ENCODE measurements around the gene HNRNPC. TPM values are rescaled to one million over a fixed set of nuclear protein-coding genes. Genes with fewer than 3 reads are reported as not detected.
"Not testable (repeated sequence)": the region's sequence is repeated elsewhere in the genome, so short reads cannot be mapped to it uniquely, and the experiment has no call there.

The HNRNPC gene
- polyA plus RNA-seq, 5 donors, result 694 to 979 (median 852) TPM

DNA sequence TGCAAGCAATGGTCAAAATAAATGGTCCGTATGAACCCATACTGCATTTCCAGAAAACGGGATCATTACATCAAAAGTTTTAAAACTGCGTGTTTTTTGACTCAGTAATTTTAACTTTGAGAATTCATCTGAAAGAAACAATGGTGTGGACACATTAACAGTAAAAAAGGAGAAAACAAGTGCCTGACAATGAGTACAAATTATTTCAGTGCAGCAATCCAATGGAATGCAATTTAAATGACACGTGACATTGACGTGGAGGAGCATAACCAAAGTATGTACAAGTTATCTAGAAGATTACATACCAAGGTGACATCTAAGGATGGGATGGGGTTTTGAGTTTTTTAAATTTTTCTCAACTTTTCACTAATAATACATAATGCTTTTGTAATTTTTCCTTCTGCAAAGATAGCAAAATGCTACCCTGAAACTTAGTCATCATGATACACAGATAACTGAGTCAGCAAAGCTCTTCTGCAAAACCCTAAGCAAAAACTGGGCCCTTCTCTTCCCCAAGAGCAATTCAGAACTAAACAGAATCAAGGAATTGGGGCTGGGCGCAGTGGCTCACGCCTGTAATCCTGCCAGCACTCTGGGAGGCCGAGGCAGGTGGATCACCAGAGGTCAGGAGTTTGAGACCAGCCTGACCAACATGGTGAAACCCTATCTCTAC is 20.4 kb downstream of the HNRNPC start:
- no peak for DNase-seq

DNA sequence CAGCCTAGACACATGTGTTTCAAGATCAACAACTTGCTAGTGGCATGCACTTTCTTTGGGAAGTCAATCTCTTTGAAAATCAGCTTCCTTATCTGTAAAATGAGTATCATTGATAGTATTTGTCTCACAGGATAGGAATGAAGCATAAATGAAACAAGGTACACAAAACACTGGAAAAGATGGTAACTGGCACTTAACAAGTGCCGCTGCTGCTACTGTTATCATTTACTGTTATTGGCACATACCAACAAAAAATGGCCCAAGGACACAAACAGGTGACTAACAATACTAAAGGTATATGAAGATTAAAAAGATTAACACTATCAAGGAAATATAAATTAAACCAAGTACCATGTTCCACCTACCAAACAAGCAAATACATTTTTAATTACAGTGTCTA is 20.9 kb downstream of the HNRNPC start:
- DNase-seq, result no peak

DNA sequence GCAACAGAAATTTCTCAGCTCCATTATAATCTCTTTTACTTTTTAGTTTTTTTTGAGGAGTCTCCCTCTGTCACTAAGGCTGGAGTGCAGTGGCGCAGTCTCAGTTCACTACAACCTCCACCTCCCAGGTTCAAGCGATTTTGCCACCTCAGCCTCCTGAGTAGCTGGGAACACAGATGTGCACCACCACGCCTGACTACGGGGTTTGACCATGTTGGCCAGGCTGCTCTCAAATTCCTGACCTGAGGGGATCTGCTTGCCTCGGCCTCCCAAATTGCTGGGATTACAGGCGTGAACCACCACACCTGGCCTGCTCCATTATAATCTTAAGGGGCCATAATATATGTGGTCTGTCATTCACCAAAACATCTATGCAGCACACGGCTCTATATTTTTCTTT is 23.4 kb downstream of the HNRNPC start:
- no peak for DNase-seq

DNA sequence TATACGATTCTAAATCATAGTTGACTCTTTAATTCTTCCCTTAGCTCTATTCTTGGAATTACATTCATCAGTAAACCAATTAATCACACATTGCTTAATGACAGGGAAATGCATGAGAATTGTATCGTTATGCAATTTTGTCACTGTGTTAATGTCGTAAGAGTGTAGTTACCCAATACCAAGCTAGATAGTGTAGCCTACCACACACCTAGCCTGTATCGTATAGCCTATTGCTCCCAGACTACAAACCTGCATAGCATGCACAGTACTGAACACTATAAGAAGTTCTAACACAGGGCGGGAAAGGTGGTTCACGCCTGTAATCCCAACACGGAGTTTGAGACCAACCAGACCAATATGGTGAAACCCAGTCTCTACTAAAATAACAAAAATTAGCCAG is 24.7 kb downstream of the HNRNPC start:
- no peak for DNase-seq

DNA sequence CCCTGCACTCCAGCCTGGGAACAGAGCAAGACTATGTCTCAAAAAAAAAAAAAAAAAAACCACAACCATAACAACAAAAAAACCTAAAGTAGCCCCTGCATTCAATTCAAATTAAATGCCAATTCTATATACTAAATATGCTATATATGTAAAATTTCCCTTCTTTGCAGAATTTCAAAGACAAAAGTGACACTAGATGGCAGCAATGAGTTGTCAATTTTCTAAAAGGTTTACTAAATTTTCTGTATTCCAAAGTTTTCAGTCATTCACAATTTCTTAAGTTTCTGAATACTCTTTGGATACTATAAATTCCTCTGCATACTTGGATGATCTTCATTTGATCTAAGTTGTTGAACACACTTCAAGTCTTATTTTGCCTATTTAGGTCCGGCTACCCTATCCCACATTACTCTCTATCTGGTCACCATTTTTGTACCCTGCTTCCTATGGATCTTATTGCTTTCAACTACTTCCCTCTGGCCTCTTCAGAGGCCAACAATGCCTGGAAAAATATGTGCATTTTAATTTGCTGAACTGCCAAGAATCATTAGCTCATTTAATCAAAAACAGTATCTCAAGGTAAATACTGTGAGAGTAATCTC is 27.9 kb downstream of the HNRNPC start:
- DNase-seq, result no peak

DNA sequence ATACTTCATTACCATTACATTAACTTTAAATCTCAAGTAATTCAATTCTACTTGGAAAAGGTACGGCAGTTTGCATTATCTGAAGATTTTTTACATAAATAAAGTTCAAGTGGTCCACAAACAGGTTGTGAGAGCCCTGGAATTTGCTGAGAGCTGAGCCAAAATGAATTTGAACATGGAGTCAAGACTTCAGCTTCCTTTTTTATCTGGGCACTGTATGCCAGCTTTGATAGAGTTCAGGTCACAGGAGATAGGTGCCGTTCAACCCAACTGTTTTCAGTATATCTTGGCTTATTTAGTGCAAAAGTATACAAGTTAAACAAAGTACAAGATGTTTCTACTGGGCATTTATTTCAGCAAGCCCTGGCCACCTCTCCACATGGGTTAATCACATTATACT is 28.8 kb downstream of the HNRNPC start:
- no peak for DNase-seq

DNA sequence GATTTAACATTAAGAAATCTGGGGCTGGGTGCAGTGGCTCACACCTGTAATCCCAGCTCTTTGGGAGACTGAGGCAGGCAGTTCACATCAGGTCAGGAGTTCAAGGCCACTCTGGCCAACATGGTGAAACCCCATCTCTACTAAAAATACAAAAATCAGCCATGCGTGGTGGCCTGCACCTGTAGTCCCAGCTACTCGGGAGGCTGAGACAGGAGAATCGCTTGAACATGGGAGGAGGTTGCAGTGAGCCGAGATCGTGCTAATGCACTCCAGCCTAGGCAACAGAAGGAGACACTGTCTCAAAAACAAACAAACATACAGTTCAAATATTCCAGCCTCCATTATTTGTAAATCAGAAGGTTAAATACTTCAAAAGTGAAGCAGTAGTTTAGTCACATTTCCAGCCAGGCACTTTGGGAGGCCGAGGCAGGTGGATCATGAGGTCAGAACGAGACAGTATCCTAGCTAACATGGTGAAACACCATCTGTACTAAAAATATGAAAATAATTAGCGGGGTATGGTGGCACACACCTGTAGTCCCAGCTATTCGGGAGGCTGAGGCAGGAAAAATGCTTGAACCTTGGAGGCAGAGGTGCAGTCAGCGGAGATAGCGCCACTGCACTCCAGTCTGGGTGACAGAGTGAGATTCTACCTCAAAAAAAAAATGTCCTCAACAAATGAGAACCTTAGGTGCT is 30.3 kb downstream of the HNRNPC start:
- no peak for DNase-seq

DNA sequence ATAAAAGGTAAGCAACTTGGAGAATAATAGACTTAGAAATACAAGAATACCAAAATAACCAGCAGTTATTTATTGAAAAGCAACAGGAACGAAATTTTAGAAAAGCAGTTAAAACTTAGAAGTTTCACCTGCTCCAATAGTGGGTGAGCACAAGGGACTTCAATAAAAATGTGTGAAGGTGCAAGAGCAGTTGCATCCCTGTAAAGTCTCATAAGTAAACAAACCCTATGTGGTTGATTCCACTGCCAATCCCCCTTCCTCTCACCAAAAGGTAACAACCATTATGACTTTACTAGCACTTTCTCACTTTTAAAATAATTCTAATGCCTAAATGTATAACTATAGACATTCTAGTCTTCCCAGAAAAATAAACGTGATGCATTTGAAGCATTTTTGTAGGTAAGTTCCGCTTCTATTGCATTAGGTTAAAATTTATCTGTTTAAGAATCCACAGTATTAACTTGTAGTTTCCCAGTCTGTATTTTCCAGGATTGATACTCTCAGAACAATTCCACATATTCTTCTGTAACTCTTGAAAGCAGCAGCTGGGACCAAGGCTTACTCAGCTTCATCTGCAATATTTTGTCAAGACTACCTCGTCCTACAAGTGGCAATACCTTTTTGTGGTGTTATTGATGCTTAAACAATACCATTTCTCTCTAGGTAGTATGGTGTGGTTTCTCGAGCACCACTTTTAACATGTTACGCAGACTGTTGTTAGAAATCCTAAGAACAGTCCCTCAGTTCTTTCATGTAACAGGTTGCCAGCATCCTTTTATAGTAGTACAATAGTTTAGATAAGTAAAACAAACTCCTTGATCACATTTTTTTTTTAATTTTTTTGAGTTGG is 32.1 kb downstream of the HNRNPC start:
- DNase-seq, result no peak

DNA sequence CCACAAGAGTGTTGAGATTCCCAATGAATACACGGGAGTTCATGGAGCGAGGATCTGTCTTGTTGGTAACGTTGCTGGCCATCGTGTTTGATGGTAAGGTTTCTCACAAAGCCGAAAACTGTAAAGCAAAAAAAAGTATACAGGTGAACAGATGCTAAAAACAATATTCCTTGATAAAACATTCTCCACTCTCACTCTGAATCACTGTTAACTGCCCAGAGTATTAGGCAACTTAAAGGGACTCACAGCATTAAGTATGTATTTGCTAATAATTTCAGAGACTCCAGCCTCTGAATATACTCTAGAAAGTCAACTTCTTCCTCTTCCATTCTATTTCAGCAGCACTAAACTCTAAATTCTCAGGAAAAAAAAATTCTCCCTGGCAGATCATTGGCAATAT is 35.1 kb downstream of the HNRNPC start:
- DNase-seq, result no peak

DNA sequence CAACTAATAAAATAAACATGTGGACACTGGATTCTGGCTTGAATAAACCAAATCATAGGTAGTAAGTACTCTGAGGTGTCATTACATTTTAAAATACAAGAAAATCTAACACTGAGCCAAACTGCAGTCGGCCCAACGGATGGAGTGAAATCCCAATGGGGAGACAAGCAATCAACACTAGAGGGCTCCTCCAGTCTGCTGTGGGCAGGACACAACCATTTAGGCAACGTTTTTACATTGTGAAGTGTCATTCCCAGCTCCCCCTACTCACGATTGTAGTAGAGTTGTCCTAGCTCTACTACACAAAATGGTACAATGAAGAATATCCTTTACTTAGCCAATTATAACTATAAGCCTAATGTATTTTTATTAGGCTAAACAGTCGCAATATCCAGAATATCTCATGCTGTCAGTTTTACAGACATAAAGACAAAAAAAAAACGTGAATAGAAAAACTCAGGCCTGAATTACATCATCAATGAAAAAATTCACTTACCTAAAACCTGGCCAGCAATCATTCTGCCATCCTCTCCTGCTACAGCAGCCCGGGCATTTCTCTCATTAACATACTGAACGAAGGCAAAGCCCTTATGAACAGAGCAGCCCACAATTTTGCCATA is 35.7 kb downstream of the HNRNPC start:
- no peak for DNase-seq

DNA sequence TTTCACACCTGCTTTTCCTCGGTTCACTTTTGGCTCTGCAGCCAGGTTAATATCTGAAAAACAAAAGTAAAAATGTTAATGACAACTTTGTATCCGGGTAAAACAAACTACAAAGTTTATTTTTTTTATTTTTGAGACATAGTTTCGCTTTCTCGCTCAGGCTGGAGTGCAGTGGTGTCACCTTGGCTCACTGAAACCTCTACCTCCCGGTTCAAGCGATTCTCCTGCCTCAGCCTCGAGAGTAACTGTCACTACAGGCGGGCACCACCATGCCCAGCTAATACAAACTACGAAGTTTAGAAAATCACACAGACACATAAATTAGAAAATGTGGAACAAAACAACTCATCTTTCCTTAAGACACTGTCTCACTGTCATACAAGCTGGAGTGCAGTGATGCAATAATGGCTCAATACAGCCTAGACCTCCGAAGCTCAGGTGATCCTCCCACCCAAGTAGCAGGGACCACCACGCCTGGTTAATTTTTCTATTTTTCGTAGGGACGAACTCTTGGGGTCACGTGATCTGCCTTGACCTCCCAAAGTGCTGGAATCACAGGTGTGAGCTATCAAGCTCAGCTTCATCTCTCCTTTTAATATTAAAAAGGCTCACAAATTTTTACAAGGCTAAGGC is 38.1 kb downstream of the HNRNPC start:
- no peak for DNase-seq

DNA sequence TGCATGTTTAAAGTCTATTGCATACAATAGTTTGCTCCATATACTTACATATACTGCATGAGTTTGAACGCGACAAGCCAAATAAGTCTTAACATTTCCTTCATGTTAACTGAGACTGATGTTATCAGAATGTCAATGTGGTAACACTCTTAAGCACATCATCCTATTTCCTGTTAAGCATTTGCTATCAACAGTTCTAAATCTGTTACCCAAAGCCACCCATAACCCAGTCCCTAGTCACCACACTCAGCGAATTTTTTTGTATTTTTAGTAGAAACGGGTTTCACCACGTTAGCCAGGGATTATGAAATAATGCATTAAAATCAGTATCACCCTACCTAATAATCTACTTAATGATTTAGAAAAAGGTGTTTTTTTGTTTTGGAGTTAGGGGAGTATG is 39.4 kb downstream of the HNRNPC start:
- DNase-seq, result peak in 1 of 2 donors; percentile 24

DNA sequence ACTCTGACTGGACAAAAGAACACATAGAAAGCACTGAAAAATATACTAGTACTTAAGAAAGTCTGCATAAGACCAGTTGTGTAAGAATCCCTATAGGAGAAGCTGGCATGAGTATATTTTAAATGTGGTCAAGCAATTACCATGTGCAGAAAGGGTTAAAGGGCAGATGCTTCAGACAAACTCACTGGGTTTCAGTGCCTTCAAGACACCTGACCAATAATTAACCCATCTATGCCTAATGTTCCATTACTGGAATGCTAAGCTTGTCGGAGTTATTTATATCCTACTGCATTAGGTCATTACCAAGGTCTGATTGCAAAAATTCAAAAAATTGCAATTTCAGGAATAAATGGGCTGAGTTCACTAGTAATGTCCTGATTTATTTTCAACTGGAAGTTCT is 41.3 kb downstream of the HNRNPC start:
- DNase-seq, result no peak

DNA sequence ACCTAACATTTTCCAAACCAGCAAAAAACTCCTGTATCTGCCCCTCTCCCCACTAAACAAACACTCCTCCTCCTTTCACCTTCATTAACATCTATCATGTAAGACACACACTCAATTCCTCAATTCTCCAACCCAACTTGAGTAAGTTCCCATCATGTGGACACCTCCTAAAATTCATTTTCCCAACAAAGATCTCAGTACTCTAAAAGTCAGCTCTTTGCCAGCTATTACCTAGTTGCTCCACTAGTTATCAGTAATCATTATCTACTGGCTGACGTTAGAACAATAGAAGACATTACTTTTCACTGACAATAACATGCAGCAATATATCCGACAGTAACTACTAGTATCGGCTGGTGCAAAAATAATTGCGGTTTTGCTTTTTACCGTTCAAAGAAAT is 42.1 kb downstream of the HNRNPC start:
- DNase-seq, result no peak

DNA sequence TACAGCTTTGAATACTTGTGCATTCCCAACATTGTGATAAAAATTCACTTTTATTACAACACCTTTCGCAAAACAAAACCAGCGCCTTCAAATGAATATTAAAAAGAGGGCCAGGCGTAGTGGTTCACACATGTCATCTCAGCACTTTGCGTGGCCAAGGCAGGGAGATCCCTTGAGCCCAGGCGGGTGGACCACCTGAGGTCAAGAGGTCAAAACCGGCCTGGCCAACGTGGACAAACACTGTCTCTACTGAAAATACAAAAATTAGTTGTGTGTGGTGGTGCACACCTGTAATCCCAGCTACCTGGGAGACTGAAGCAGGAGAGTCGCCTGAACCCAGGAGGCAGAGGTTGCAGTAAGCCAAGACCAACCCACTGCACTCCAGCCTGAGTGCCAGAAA is 42.8 kb downstream of the HNRNPC start:
- no peak for DNase-seq

DNA sequence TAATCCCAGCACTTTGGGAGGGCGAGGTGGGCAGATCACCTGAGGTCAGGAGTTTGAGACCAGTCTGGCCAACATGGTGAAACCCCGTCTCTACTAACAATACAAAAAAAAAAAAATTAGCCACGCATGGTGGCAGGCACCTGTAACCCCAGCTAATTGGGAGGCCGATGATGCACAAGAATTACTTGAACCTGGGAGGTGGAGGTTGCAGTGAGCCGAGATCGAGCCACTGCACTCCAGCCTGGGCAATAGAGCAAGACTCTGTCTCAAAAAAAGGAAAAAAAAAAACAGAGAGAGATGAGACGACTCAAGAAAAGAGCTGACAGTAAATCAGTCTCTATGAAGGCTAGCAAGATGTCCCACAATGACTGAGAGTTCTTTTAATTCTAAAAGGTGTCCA is 44.1 kb downstream of the HNRNPC start:
- DNase-seq, result not testable (repeated sequence)

DNA sequence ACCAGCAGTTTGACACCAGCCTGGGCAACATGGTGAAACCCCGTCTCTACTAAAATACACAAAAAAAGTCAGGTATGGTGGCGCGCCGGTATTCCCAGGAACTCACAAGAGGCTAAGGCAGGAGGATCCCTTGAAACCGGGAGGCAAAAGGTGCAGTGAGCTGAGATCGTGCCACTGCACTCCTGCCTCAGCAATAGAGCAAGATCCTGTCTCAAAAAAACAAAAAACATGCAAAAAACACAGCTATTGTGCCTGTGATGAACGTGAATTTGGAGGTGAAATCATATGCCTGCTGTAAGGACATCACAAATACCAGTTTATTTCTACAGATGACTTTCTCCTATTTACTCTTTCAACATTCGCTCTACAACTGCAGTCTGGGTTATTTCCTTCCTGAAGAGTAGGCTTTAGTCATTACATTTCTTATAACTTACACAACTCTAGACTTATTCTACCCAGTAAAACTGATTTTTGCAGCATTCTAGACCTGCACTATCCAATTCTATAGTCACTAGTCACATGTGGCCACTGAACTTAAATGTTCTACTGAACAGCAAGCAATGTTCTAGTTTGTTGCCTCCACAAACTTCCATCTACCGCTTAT is 48.3 kb downstream of the HNRNPC start:
- no peak for DNase-seq

DNA sequence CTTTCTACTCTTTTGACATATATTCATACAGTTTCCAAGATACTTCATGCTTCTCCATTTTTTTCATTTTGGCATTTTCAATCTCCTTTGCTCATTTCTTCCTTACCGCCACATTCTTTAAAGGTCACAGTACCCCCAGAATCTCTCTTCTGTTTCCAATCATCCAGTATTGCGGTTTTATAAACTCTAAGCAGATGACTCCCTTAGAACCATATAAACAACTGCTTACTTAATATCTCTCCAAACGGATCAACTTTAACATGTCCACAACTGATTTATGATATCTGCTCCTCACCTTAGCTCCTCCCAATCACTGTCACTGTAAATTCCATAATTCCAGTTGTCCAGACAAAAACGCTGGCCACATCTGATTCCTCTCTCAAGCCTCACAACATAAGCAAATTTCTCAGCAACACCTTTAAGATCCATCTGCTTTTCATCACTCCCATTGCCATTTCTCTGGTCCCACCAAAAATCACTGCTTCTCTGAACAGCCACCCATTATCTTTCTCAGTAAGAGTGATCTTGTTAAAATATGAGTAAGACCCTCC is 49.6 kb downstream of the HNRNPC start:
- no peak for DNase-seq

DNA sequence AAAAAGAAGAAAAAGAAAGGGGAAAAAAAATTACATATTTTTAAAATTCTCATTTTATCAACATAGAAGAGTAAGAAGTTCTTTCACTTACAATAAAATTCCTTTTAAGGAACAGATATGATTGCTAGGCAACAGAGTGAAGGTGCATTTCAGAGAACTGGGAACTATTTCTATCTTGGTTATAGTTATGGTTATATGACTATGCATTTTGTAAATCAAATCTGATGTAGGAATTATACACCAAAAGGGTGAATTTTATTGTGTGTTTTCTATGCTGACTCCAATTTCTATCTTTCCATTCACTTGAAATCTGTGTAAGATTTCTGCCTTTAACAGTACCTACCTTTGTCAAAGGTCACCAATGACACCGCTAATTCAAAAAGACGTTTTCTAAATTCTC is 50.1 kb downstream of the HNRNPC start:
- DNase-seq, result no peak

DNA sequence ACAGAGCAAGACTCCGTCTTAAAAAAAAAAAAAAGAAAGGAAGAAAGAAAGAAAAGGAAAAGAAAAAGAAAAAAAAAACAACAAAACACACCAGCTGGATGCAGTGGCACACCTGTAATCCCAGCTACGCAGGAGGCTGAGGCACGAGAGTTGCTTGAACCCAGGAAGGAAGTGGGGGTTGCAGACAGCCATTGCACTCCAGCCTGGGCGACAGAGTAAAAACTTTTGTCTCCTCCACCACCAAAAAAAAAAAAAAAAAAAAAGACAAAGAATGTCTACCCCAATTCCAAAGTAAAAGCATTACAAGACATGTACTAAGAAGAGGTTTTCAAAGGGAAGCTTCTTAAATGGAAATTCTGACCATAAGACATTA is 53.4 kb downstream of the HNRNPC start:
- no peak for DNase-seq
